AG09309 (cell line): Measurements from ENCODE around the gene PCSK5.
"Not testable (repeated sequence)": the region's sequence is repeated elsewhere in the genome, so short reads cannot be mapped to it uniquely, and the experiment has no call there.

ENCODE experiments used
- DNase-seq: peaks from one replicate; pipeline ENCODE4 v3.0.0-alpha.2; 2010; ENCODE audit warnings: low read depth
- H3K4me3 ChIP-seq: 2 replicates; pipeline ENCODE4 v1.5.1; 2011; ENCODE audit warnings: mild to moderate bottlenecking, low read depth, low read length, moderate library complexity; ENCODE audit not compliant: control insufficient read depth
- CTCF ChIP-seq: IDR thresholded peaks from 2 replicates; pipeline ENCODE4 v1.5.1; 2011; ENCODE audit warnings: mild to moderate bottlenecking, low read depth, low read length, inconsistent platforms; ENCODE audit not compliant: insufficient read depth, control insufficient read depth; ENCODE audit errors: missing control alignments

The PCSK5 gene

GRCh38 chr9:75894566-75894965 lies 4.1 kb downstream of the PCSK5 start:
- no peak for TF ChIP-seq CTCF
- DNase-seq = no peak
- H3K4me3 ChIP-seq = no peak overlapping the region

- no peak overlapping the region for H3K4me3 ChIP-seq
- TF ChIP-seq CTCF = no peak
- DNase-seq = no peak
Observed at GRCh38 chr9:75895112-75895511, 4.6 kb downstream of the PCSK5 start.

GRCh38 chr9:75896193-75896592 lies 5.7 kb downstream of the PCSK5 start:
- DNase-seq = no peak
- H3K4me3 ChIP-seq = no peak overlapping the region
- no peak for TF ChIP-seq CTCF

DNA sequence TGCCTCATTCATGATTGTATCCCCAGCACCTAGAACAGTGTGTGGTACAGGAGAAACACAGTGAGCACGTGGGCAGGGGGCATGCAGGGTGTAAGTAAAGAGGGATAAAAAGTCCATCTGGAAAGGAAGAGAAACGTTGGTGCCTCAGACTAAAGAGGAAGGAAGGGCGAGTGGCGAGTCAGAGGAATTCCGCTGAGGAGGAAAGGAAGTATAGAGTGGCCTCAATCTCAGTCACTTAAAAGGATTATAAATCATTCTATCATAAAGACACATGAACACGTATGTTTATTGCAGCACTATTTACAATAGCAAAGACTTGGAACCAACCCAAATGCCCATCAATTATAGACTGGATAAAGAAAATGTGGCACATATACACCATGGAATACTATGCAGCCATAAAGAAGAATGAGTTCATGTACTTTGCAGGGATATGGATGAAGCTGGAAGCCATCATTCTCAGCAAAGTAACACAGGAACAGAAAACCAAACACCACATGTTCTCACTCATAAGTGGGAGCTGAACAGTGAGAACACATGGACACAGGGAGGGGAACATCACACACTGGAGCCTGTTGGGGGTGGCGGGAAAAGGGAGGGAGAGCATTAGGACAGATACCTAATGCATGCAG lies 10.5 kb downstream of the PCSK5 start:
- not testable (repeated sequence) for DNase-seq, H3K4me3 ChIP-seq

GRCh38 chr9:75903785-75904360 lies 13.4 kb downstream of the PCSK5 start:
- no peak for DNase-seq
- TF ChIP-seq CTCF = no peak
- no peak overlapping the region for H3K4me3 ChIP-seq

DNA sequence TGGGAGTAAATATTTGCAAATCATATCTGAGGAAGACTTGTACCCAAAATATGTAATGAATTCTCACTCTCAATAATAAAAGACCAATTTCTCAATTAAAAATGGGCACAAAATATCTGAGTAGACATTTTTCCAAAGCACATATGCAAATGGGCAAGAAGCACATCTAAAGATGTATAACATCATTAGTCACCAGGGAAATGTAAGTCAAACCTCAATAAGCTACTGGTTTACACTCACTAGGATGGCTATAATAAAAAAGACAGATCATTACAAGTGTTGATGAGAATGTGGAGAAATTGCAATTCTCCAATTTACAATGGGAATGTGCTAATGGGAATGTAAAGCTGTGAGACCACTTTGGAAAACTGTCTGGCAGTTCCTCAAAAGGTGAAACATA lies 13.9 kb downstream of the PCSK5 start:
- no peak overlapping the region for H3K4me3 ChIP-seq
- DNase-seq = no peak
- TF ChIP-seq CTCF = no peak

- TF ChIP-seq CTCF = no peak
- H3K4me3 ChIP-seq = no peak overlapping the region
- no peak for DNase-seq
Observed at GRCh38 chr9:75906531-75906930, 16.1 kb downstream of the PCSK5 start.
